ENCODE data around the gene EPB41L4A. TPM values are rescaled to one million over a fixed set of nuclear protein-coding genes. Genes with fewer than 3 reads are reported as not detected.

The EPB41L4A gene
- total RNA-seq, 2 donors from 2014 or later: 9.7 to 12.2 TPM

DNA sequence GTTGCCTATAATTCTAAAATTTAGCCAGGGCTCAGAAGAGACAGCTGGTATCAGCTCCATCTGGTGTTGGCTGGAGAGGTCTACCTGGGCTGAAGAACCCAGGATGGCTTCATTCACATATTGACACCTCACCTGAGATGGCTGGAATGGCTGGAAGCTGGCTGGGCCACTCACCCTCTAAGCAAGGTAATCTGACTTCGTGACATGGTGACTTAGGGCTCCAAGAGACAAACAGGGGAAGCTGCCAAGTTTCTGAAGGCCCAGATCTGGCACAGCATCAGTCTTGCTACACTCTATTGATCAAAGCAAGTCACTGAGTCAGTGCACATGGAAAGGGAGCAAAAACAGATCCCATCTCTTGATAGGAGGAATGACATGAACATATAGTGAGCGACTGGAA, 102.3 kb downstream of the EPB41L4A start:
- Histone ChIP-seq H3K27ac (no peak overlapping the region), H3K36me3 (no peaks in the 10 kb centered on the region), H3K4me1 (ENCODE audit: control insufficient read depth in 1 of 2, low read depth in 2 of 2) (no peaks in the 10 kb centered on the region), H3K4me3 (no peak overlapping the region), H3K27me3 (replicated peaks; ENCODE audit: insufficient read depth) (no peaks in the 10 kb centered on the region), H3K9me3 (no peaks in the 10 kb centered on the region)
- no peak for ATAC-seq (ENCODE audit: insufficient number of reproducible peaks, low FRiP score, low read depth)
- TF ChIP-seq CTCF (IDR thresholded peaks at IDR 0.05): no peak
- DNase-seq (ENCODE audit: low spot score): no peak

- H3K27ac ChIP-seq: no peak overlapping the region
- H3K36me3 ChIP-seq: no peaks in the 10 kb centered on the region
- H3K27me3 ChIP-seq (replicated peaks; ENCODE audit: insufficient read depth): no peaks in the 10 kb centered on the region
- no peak for ATAC-seq (ENCODE audit: insufficient number of reproducible peaks, low FRiP score, low read depth)
- H3K4me3 ChIP-seq: no peak overlapping the region
- no peak for DNase-seq (ENCODE audit: low spot score)
- H3K4me1 ChIP-seq (ENCODE audit: control insufficient read depth in 1 of 2, low read depth in 2 of 2): no peaks in the 10 kb centered on the region
- H3K9me3 ChIP-seq: no peaks in the 10 kb centered on the region
- TF ChIP-seq CTCF (IDR thresholded peaks at IDR 0.05): no peak
These were observed 103.1 kb downstream of the EPB41L4A start for GRCh38 chr5:112316006-112316405.

DNA sequence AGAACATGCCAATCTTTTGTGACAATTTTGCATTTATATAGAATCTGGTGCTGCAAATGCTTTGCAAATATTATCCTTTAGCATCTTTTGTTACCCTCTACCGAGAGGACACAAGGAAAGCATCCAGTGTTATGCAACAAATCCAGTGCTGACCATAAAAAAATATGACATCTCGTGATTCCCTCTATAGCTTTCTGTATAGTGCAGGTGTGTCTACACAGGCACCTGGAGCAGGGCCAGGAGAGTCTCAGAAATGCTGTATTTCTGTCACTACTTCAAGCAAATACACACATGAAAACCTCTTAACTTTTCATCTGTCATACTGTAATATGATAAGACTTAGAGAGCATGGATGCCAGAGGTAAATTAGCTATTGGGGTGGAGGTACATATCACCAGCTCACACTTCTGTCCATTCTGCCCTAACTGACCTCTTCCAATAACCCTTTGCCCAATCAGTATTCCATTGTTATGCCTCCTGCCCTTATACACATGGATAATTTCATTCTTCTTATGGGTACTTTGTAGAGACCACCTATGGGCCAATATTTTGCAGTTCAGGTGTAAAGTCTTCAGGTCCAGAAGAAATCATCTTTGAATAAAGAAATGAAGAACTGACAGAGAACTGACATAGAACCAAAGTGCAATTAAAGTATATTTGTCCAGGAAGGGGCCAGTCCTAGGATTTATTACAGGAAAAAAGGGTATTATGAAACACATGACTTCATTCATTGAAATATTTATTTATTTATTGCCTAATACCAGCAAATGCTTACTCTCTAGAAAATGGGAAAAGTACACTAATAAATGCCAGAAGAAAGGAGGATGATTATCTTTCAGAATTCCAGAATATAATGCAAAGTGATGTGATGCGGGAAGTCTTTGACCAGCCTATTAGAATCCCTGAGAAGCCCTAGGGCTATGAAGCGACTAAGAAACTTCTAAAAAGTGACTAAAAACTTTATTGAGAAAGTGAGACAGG, 106.5 kb downstream of the EPB41L4A start:
- H3K27me3 ChIP-seq (replicated peaks; ENCODE audit: insufficient read depth): no peaks in the 10 kb centered on the region
- H3K27ac ChIP-seq: no peak overlapping the region
- H3K36me3 ChIP-seq: no peaks in the 10 kb centered on the region
- DNase-seq (ENCODE audit: low spot score) (no peak), ATAC-seq (ENCODE audit: insufficient number of reproducible peaks, low FRiP score, low read depth) (no peak)
- H3K4me1 ChIP-seq (ENCODE audit: control insufficient read depth in 1 of 2, low read depth in 2 of 2): no peaks in the 10 kb centered on the region
- TF ChIP-seq CTCF (IDR thresholded peaks at IDR 0.05): no peak
- no peak overlapping the region for H3K4me3 ChIP-seq
- no peaks in the 10 kb centered on the region for H3K9me3 ChIP-seq

GRCh38 chr5:112310746-112311145, 108.3 kb downstream of the EPB41L4A start:
- H3K4me3 ChIP-seq: no peak overlapping the region
- H3K36me3 ChIP-seq: no peaks in the 10 kb centered on the region
- ATAC-seq (ENCODE audit: insufficient number of reproducible peaks, low FRiP score, low read depth): no peak
- TF ChIP-seq CTCF (IDR thresholded peaks at IDR 0.05): no peak
- no peak for DNase-seq (ENCODE audit: low spot score)
- H3K4me1 ChIP-seq (ENCODE audit: control insufficient read depth in 1 of 2, low read depth in 2 of 2): no peaks in the 10 kb centered on the region
- H3K27me3 ChIP-seq (replicated peaks; ENCODE audit: insufficient read depth): no peaks in the 10 kb centered on the region
- no peaks in the 10 kb centered on the region for H3K9me3 ChIP-seq
- H3K27ac ChIP-seq: no peak overlapping the region

DNA sequence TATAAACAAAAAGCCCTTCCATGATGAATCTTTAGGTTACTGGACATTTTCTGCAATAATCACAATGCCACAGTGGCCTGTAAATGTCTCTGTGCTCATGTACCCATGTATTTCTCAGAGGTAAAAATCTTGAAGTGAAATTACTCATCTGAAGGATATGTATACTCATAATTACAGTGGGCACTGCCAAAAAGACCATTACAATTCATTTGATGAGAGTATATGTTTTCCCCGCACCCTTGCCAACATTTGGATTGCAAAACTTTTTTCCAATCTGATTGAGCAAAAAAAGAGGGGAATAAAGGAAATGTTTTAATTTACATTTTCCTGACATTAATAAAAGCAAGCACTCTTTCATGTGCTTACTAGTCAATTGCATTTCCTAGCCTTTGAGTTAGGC, 110.5 kb downstream of the EPB41L4A start:
- no peaks in the 10 kb centered on the region for H3K27me3 ChIP-seq (replicated peaks; ENCODE audit: insufficient read depth)
- H3K4me3 ChIP-seq: no peak overlapping the region
- H3K36me3 ChIP-seq: no peaks in the 10 kb centered on the region
- TF ChIP-seq CTCF (IDR thresholded peaks at IDR 0.05): no peak
- no peak for ATAC-seq (ENCODE audit: insufficient number of reproducible peaks, low FRiP score, low read depth)
- no peaks in the 10 kb centered on the region for H3K4me1 ChIP-seq (ENCODE audit: control insufficient read depth in 1 of 2, low read depth in 2 of 2)
- DNase-seq (ENCODE audit: low spot score): no peak
- no peaks in the 10 kb centered on the region for H3K9me3 ChIP-seq
- H3K27ac ChIP-seq: no peak overlapping the region

All from thoracic aorta (tissue), 2 donors.